GM21367 (cell line): ENCODE data around the gene SSTR5.

ENCODE experiments used
- ATAC-seq: cut with Tn5 transposase; IDR thresholded peaks from one replicate; pipeline ENCODE4 v1.9.1; 2021; ENCODE audit not compliant: unreplicated experiment

Gene SSTR5

DNA sequence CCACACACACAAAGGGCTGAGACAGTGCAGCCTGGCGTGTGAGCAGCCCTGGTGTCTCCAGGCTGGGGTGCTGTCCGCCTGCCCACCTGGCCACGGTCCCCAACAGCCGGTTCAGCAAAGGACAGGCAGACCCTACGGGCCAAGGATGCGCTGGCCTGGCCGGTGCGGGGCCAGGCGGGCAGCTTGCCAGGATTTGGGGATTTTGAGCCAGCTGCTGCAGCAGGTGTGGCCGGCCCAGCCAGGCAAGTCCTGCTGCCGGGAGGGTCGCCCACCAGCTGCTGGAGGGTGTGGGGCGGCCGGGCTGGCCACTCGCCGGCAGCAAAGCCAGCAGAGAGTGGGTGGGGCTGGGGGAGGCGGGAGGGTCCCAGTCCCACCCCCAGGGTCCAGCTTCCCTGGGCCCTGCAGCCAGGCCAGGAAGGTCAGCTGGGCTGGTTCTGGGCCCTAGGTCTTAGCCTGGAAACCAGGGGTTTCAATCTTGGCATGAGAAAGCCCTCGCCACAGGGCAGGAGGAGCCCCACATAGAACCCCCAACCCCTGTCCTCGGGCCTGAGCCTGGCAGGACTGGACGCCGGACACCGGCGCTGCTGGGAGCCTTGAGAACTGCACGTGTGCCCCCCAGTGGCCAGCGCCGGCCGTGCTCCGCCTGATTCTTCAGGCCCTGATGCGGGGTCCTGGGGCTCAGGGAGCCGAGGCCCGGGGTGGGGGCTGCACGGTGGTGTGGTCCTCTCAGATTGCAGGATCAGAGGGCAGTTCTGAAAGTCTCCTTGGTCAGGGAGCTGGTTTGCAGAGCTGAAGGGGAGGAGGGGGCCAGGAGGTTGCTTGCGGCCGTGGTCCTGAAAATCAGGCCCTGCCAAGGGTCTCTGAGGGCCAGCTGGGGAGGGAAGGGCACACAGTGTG is 17.6 kb upstream of the SSTR5 start:
- no peak for ATAC-seq

DNA sequence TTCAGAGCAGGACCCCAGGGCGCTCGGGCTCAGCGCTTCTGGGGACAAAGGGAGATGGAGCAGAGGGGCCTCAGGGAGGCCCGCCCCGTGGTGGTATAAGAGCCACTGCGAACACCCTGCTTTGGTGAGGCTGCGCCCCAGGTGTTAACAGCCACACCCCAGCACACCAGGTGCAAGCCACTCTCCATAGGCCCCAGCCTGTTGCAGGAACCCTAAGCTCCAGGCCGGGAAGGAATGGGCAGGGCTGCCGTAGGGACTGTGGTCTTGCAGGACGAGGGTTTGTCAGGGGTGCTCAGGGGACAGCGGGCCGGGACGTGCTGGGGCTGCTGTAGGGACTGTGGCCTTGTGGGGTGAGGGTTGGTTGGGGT is 17.0 kb upstream of the SSTR5 start:
- ATAC-seq = no peak

DNA sequence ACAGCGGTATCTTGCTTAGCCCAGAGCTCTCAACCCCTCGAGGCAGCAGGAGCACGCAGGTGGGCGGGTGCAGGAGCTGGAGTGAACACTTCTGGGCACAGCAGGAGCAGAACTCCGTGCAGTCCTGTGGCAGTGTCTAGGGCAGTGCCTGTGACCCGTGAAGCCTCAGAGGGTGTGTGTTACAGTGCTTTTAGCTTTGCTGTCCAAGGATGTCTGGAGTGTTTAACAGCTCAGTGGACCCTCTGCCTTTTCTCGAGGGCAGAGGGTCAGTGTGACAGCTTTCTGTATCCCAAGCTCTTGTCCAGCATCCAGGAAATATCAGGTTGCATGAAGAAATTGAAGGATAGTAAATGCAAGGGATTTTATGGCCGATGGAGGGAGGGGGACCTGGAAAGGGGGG is 16.4 kb upstream of the SSTR5 start:
- ATAC-seq = no peak

DNA sequence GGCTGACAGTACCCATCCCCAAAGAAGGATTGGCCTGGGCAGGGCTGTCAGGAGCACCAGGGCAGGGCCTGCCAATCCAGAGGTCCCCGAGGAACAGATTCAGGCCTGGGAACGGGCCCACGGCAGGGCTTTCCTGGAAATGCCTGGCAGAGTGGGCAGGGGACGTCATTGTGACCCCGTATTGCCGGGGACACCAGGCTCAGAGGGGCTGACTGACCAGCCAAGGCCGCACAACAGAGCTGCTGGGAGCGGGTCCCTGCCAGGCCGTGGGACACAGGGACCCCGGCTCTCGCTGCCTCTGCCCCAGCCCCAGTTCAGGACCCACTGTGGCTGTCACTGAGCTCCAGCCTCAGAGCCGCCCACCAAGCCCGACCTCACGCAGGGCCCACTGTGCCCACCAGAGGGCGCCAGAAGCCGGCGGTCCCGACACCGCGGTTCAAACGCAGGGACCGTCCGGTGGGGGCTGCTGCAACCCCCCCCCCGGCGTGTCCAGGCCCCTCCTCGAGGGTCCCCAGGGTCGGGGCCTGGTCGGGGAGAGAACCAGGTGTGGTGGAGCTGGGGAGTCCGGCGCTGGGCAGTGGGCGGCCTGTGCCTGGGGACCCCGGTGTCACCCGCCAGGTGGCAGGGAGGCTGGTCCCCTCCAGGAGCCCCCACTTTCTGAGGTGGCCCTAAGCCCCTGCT is 15.2 kb upstream of the SSTR5 start:
- no peak for ATAC-seq

DNA sequence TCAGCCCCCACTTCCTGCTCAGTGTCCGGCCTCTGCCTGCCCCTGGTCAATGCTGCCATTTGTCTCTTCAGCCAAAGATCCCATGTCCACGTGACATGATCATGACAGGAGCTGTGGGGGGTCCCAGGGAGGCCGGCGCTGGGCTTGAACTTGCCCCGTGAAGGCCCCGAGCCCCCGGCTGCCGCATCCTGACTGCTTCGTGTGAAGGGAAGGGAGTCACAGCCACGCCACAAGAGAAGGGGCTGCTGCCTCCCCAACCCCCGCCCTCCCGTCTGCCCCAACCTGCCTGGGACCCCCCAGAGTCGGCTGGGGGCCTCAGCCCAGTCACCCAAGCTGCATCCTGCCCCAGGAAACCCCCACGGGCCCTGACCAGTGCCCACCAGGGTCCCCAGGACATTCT is 14.3 kb upstream of the SSTR5 start:
- ATAC-seq = no peak

DNA sequence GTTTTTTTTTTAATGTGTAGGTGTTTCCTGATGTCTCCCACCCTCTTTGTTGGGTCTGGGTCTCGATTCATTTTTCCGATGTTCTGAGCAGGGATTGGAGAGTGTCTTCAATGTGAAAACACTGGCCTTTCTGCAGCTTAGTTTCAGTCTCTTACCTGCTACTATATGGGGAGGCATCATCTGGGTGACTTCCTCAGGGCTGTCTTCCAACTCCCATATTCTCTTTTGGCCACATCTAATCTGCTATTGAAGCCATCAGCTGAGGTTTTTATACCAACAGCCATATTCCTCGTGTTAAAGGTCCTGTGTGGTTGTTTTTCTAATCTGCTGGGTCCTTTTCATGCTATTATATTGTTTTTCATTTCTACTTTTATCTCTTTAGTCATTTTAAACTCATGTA is 13.2 kb upstream of the SSTR5 start:
- ATAC-seq = no peak

DNA sequence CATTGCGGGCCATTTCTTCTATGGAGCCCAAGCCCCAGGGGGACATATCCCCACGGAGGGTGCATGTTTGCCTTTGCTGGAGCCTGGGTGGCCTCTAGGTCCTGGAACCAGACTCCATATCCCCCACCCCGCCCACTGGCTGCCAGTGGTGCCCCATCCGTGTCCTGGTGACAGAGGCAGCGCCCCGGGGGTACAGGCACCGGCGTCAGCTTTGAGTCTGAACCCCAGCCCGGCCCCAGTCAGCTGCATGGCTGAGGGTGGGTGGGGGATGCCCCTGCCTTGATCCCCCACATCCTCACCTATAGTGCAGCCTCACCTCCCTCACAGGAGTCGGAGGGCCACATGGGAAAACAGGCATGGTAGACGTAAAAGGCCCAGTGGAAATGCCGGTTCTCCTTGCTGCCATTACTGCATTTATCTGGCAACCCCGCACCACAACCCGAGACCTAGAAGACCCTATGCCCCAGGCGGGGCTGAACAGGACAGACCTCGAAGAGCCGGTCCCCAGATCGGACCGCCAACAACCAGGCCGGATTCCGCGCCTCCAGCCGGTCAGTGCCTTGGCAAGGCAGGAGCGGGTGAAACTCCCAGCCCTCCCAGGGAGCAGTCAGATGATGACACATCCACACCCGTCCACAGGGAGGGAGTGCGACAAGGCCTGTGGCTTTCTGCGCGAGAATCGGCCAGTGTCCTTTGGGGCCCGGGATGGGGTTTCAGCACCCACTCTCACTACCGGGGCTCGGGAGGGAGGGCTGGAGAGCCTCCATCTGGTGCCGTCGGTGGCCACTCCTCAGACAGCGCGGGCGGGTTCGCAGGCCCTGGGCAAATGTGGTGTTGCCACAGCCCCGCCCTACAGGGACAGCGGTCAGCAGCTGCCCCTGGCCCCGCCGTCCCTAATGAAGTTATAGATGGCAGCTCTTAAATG is 11.9 kb upstream of the SSTR5 start:
- no peak for ATAC-seq

DNA sequence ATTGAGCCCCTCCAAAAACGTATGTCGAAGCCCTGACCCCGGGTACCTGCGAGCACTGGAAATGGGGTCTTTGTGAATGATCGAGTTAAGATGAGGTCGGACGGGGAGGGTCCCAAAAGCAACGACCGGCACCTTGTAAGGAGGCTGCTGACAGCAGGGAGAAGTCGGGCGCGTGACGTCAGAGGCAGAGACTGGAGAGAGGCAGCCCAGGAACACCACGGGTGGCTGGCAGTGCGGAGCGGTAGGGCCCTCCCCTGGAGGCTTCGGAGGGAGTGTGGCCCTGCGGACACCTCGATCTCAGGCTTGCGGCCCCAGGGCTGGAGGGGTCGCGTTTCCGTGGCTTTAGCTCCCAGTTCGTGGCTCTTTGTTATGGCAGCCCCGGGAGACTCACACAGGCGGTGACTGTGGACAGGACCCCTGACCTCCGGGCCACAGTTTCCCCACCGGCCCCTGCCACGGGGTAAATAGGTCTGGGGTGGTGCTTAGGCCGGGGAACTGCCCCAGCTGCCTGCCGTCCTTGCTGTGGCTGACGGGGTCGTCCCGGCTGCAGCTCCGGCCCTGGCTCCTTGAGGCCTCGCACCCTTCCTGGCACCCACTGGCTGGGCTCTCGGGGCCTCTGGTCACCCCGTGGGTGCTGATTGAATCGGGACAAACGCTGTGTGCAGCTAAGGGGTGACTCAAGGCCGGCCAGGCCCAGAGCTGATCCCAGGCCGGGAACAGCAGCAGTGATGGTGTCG is 10.6 kb upstream of the SSTR5 start:
- no peak for ATAC-seq

DNA sequence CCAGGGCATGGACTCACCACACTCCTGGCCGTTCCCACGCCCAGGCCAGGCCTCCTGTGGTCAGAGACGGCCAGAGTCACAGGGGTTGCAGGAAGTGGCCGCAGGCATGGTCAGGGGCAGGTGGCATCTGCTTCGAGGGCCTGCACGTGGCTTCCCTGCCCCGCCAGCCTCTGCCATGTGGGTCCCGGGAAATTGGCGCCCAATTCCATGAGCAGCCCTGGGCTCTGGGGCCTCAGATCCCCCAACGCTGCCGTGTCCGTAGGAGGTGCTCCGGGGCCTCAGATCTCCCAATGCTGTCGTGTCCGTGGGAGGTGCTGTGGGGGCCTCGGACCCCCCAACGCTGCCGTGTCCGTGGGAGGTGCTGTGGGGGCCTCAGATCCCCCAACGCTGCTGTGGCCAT is 9.7 kb upstream of the SSTR5 start:
- no peak for ATAC-seq

DNA sequence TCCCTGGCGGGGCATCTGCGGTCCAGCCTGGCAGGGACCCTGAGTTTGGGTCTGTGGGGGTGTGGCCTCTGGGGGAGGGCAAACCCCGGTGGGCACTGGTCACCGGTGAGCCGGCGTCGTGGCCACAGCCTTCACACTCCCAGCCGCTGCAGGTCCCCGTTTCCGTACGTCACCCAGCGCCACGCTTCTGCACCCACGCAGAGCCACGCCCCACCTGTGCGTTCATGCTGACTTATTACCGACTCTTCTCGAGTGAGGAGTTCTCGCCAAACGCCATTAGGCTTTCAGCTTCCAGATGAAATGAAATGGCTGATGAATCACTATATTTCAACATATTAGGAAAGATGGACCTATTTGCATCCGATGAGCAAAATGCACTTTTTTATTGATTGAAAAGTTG is 8.8 kb upstream of the SSTR5 start:
- no peak for ATAC-seq

DNA sequence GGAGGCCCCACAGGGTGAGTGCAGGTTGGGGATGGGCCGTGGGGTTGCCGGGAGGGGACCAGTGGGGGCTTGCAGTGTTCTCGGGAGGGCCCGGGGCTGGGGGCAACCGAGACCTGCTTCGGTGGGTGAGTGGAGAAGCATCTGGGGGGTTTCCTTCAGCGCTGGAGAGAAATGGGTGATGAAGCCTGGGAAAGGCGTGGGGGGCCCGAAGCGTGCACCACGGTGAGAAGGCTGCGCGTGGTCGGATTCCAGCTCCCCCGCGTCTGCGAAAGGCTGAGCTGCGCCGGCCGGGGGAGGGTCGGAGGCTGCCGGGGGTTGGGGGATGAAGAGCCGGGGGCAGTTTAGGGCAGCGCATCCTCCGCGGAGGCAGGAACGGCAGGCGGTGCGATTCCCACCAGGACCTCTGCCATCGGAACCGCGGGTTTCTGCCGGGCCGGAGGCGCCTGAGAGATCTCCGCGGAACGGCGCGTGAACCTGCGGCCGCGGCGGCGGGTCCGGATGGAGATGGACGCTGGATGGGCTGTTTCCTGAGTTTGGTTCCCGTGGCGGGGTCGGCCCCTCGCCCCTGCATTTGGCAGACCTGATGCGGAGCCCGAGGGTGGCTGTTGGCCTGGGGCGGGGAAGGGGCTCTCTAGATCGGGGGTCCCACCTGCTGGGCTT is 6.9 kb upstream of the SSTR5 start:
- ATAC-seq = no peak

DNA sequence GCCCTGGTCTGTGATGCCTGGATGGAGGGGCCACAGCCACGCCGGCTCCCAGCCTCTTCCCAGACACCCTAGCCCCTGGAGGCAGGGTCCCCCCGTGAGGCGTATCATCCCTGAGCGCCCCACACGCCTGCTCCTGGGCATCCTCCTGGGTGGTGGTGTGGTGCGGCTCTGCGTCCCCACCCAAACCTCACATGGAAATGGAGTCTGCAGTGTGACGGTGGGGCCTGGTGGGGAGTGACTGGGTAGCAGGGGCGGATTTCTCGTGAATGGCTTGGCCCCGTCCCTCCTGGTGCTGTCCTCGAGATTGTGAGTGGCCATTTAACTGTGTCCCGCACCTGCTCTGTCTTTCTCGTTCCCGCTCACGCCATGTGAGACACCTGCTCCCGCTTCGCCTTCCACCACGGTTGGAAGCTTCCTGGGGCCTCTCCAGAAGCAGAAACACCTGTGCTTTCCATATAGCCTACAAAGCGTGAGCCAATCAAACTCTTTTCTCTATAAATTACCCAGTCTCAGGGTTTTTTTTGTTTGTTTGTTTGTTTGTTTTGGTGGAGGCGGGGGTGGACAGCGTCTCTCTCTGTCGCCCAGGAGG is 5.9 kb upstream of the SSTR5 start:
- no peak for ATAC-seq

DNA sequence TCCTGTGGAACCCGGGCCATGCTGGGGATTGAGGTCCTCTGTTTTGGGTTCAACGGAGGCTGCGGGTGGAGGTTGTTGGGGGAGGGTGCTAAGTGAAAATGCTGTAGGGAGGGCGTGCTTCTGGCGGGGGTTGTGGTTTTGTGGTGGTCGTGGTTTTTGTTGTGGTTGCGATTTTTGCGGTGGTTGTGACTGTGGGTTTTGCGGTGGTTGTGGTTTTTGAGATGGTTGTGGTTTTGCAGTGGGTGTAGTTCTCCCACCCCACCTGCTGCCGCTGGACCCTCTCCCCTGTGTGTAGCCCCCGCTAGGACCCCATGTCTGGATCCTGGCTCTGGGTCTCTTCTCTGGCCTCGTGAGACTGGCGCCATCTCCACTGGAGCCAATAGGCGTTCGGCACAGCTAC is 4.9 kb upstream of the SSTR5 start:
- ATAC-seq = no peak

DNA sequence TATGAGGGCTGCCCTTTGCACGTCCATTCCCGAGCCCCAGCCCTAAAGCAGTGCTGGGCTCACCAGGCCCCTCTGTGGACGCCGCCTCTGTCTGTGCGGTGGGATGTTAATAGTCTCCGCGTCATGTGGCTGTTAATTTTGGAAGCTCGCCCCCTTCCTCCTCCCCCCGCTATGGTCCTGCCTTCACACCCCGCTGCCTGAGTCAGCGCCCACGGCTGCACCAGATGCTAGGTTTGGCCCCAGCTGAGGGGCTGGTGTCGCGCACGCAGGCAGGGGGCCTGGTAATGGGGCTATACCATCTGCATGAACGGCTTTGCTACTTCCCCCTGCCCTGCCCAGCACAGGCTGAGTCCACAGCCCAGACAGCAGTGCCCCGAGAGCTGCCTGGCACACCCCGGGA is 4.1 kb upstream of the SSTR5 start:
- ATAC-seq = no peak

DNA sequence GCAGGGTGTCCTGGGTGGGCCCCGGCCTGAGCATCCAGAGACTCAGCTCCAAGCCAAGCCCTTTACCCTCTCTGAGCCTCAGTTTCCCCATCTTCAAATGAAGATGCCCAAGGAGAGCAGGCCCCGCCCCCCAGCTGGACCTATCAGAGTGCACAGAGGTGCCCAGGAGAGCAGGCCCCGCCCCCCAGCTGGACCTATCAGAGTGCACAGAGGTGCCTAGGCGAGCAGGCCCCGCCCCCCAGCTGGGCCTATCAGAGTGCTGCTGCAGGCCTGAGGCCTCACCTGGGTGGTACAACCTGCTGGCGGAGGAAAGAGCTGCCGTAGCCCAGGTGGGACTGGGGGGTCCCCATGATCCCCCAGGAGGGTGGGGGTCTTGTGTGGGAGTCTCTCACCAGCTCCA is 3.4 kb upstream of the SSTR5 start:
- ATAC-seq = no peak

DNA sequence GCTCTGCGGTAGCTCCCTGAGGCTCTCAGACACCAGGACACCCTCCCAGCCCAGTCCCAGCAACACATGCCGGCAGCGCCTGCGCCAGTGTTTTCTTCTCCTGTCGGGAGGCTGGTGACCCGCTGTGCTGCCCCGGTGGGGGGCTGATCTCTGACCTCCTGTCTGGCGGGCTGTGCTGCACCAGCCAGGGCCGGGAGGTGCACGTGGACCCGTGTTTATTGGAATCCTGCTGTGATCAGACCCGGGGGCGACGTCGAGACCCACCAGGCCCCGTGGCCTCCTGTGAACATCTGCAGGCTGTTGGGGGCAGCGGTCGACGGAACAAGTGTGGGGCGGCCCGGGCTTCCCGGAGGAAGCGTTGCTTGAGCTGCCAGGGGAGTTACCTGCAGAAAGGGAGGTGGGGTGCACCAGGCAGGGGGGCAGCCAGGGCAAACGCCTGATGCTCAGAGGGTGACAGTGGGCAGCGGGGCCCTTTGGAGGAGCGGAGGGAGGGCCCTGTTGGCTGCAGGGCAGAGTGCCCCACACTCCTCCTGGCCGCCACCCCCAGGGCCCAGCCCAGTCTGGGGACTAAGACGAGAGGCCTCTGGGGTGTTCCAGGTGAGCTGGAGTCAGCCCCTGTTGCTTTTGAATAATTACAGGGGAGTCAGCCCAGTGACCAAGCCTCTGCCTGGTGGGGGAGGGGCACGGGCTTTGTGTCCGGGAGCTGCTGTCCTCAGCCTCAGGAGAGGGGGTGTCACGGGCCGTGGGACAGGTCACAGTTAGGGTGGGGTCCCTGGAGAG is 2.3 kb upstream of the SSTR5 start:
- ATAC-seq = no peak

DNA sequence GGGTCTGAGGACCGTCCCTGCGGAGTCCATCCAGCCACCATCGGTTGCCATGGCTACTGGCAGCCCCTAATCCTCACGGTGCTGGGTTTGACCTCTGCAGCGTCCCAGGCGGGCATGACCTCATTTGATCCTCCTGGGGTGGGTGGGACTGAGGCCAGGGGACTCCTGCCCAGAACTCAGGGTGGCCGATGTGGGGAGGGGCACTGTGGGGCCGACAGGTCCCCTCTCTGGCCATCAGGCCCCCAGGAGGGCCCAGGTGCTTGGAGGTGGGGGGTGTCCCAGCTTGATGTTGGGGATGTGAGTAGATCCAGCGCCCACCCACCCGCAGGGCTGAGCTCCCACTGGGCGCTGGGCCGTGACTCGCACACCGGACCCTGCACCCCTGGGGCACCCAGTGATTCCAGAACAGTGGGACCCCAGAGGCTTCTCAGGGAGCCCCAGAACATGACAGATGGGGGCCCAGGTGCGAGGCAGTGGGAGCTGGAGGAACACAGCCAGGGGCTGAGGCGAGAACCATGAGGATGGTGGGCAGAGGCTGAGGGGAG is 1.6 kb upstream of the SSTR5 start:
- no peak for ATAC-seq

DNA sequence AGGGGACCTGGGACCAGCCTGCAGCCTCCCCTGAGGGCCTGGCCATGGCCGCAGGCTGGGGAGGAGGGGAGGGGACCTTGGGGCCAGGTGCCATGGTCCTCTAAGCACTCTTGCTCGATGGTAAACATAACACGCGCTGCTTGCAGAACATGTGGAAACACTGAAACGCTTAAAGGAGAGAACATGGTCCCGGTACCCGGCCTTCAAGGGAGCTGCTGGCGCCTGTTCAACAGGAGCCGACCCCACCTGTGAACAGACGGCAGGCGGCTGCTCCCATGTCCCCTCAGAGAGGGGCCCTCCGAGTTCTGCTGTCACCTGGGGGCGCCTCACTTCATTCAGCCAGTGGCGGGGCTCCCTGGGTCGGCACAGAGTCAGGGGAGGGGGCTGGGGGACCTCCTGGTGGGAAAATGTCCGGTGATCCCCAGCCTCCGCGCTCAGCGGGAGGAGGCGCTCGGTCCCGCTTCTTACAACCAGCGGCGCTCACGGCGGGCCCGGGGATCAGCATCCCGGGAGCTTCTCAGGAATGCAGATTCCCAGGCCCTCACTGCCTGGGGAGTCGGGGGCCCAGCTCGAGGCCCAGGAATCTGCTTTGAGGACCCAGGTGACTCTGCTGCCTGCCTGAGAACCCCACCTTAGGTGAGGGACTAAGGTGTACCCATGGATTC is 854 bp upstream of the SSTR5 start:
- ATAC-seq = no peak

DNA sequence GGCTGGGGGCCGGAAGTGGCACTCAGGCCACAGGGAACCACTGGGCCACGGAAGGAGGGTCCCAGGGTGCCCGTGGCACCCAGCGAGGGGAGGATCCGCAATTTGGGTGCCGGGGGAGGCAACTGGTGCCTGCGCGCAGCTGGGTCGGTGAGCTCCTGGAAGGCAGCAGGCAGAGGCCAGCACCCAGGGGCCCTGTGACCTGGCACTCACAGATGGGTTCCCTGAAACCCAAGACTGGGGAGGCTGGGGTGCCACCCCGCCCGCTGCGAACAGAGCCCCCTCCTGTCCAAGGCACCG is 663 bp downstream of the SSTR5 start:
- ATAC-seq = no peak
